ENCODE results near the gene CEACAM8. TPM values are rescaled to one million over a fixed set of nuclear protein-coding genes. Genes with fewer than 3 reads are reported as not detected.

CEACAM8 gene
- total RNA-seq, 1 experiment from 2014 or later, result not detected

- H3K36me3 Mint-ChIP-seq (ENCODE audit: insufficient read depth, unreplicated experiment), result no peaks in the 10 kb centered on the region
- no TSS peak for BruUV-seq (replicated peaks)
- no peak for DNase-seq
- TF ChIP-seq CTCF (IDR thresholded peaks at IDR 0.05; ENCODE audit: unreplicated experiment), result no peak
- H3K27ac Mint-ChIP-seq (ENCODE audit: unreplicated experiment), result no peak overlapping the region
- no peaks in the 10 kb centered on the region for H3K9me3 Mint-ChIP-seq (ENCODE audit: low read depth, unreplicated experiment)
- intact Hi-C loops (cut with micrococcal nuclease; ENCODE audit: unreplicated experiment), result no loop called here
- CTCF ChIA-PET, result no interaction called here
- no peaks in the 10 kb centered on the region for H3K4me1 Mint-ChIP-seq (ENCODE audit: low read depth, unreplicated experiment)
- H3K4me3 Mint-ChIP-seq (ENCODE audit: low read depth, unreplicated experiment), result no peak overlapping the region
- H3K27me3 Mint-ChIP-seq (ENCODE audit: unreplicated experiment), result peaks cover 68% of the 10 kb centered on the region
Measured at GRCh38 chr19:42546831-42547500, 47.8 kb downstream of the CEACAM8 start.

GRCh38 chr19:42544146-42544545 lies 50.6 kb downstream of the CEACAM8 start:
- BruUV-seq (replicated peaks), result no TSS peak
- Mint-ChIP-seq H3K4me3 (ENCODE audit: low read depth, unreplicated experiment) (no peak overlapping the region), H3K9me3 (ENCODE audit: low read depth, unreplicated experiment) (no peaks in the 10 kb centered on the region), H3K27me3 (ENCODE audit: unreplicated experiment) (peaks cover 40% of the 10 kb centered on the region), H3K4me1 (ENCODE audit: low read depth, unreplicated experiment) (no peaks in the 10 kb centered on the region), H3K27ac (ENCODE audit: unreplicated experiment) (no peak overlapping the region), H3K36me3 (ENCODE audit: insufficient read depth, unreplicated experiment) (no peaks in the 10 kb centered on the region)
- no peak for DNase-seq
- no peak for TF ChIP-seq CTCF (IDR thresholded peaks at IDR 0.05; ENCODE audit: unreplicated experiment)
- intact Hi-C loops (cut with micrococcal nuclease; ENCODE audit: unreplicated experiment), result no loop called here
- CTCF ChIA-PET, result interaction anchor here (0.7 kb wide), 1 partner anchor 20 kb away, joined by 4 read pairs; no protein-coding TSS in a partner anchor

- no peak for TF ChIP-seq CTCF (IDR thresholded peaks at IDR 0.05; ENCODE audit: unreplicated experiment)
- BruUV-seq (replicated peaks), result no TSS peak
- CTCF ChIA-PET, result no interaction called here
- Mint-ChIP-seq H3K4me1 (ENCODE audit: low read depth, unreplicated experiment) (no peaks in the 10 kb centered on the region), H3K9me3 (ENCODE audit: low read depth, unreplicated experiment) (no peaks in the 10 kb centered on the region), H3K4me3 (ENCODE audit: low read depth, unreplicated experiment) (no peak overlapping the region), H3K27ac (ENCODE audit: unreplicated experiment) (no peak overlapping the region), H3K27me3 (ENCODE audit: unreplicated experiment) (peaks cover 26% of the 10 kb centered on the region), H3K36me3 (ENCODE audit: insufficient read depth, unreplicated experiment) (no peaks in the 10 kb centered on the region)
- intact Hi-C loops (cut with micrococcal nuclease; ENCODE audit: unreplicated experiment), result no loop called here
- no peak for DNase-seq
Measured at GRCh38 chr19:42542791-42543190, 51.9 kb downstream of the CEACAM8 start.

- Mint-ChIP-seq H3K27ac (ENCODE audit: unreplicated experiment) (no peak overlapping the region), H3K36me3 (ENCODE audit: insufficient read depth, unreplicated experiment) (no peaks in the 10 kb centered on the region), H3K4me1 (ENCODE audit: low read depth, unreplicated experiment) (no peaks in the 10 kb centered on the region), H3K4me3 (ENCODE audit: low read depth, unreplicated experiment) (no peak overlapping the region), H3K27me3 (ENCODE audit: unreplicated experiment) (no peaks in the 10 kb centered on the region), H3K9me3 (ENCODE audit: low read depth, unreplicated experiment) (no peaks in the 10 kb centered on the region)
- BruUV-seq (replicated peaks), result no TSS peak
- TF ChIP-seq CTCF (IDR thresholded peaks at IDR 0.05; ENCODE audit: unreplicated experiment), result no peak
- CTCF ChIA-PET, result interaction anchor here (1.4 kb wide), 1 partner anchor 12 kb away, joined by 4 read pairs; the partner anchor contains the start of gene CEACAM1
- no peak for DNase-seq
- intact Hi-C loops (cut with micrococcal nuclease; ENCODE audit: unreplicated experiment), result no loop called here
Measured at GRCh38 chr19:42540071-42540553, 54.6 kb downstream of the CEACAM8 start.
